Ishikawa (cell line): ENCODE data around the gene SCRN2.

Experiments
- CEBPB ChIP-seq: IDR thresholded peaks from 2 replicates; pipeline ENCODE4 v1.6.1; 2012
- CREB1 ChIP-seq: IDR thresholded peaks from 2 replicates; pipeline ENCODE4 v1.6.1; 2012; ENCODE audit warnings: low read depth
- EGR1 ChIP-seq: IDR thresholded peaks from 2 replicates; pipeline ENCODE4 v1.6.1; 2012
- EP300 ChIP-seq: IDR thresholded peaks from 2 replicates; pipeline ENCODE4 v1.6.1; 2012; ENCODE audit warnings: borderline replicate concordance
- RAD21 ChIP-seq: IDR thresholded peaks from 2 replicates; pipeline ENCODE4 v1.6.1; 2012; ENCODE audit warnings: low read depth
- REST ChIP-seq: IDR thresholded peaks from 2 replicates; pipeline ENCODE4 v1.6.1; 2012; ENCODE audit warnings: low read depth, mild to moderate bottlenecking
- TAF1 ChIP-seq: IDR thresholded peaks from 2 replicates; pipeline ENCODE4 v1.6.1; 2012; ENCODE audit warnings: low read depth, mild to moderate bottlenecking
- TCF12 ChIP-seq: IDR thresholded peaks from 2 replicates; pipeline ENCODE4 v1.6.1; 2012; ENCODE audit warnings: low read depth
- TEAD4 ChIP-seq: IDR thresholded peaks from 2 replicates; pipeline ENCODE4 v1.6.1; 2012
- YY1 ChIP-seq: IDR thresholded peaks from 2 replicates; pipeline ENCODE4 v1.6.1; 2012; ENCODE audit warnings: low read depth
- TF ChIP-seq, protein P1 (sequence below): IDR thresholded peaks from 2 replicates; pipeline ENCODE4 v1.6.1; 2012
- TF ChIP-seq, protein P2 (sequence below): IDR thresholded peaks from 2 replicates; pipeline ENCODE4 v1.6.1; 2012

Gene SCRN2

DNA sequence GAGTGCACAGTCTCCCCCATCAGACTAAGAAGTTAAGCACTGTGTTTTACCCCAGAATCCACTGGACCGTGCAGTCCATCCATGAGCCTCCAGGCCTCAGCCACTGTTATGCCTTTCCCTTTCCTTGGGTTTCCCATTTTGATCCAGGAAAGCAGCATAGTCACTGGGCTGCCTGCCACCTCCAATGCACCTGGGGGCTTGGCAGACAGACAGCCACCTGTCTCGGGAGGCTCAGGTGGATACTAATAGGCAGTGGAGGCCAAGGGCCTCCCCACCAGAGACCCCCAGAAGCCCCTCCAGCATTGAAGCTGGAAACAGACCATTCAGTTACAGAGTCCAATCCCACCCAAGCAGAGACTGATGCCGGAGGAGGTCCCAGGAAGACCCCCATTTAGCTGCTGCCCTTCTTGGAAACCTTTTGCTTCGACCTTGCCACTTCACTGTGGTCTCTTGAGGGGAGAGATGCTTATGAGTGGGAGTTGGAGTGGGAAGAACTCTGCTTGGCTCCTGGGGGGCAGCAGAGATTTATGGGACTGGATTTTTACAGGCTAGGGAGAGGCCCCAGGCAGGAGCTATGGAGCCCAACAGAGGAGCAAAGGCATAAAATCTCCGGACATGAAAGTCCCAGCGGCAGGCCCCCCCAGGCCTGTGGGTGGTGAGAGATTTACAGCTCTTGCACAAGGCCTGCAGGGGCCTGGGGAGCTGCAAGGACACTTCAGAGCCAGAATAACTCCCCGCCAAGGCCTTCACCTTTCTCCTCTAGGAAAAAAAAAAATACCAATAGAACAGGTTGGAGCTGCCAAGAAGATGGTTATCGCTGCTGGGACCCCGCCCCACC lies 42.7 kb upstream of the SCRN2 start:
- TF ChIP-seq, protein P1, sequence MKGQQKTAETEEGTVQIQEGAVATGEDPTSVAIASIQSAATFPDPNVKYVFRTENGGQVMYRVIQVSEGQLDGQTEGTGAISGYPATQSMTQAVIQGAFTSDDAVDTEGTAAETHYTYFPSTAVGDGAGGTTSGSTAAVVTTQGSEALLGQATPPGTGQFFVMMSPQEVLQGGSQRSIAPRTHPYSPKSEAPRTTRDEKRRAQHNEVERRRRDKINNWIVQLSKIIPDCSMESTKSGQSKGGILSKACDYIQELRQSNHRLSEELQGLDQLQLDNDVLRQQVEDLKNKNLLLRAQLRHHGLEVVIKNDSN, result no peak
- TF ChIP-seq REST (no peak; the same call in 1 of the 2 replicates), RAD21 (no peak), CREB1 (no peak)

- TF ChIP-seq EGR1 (no peak), YY1 (no peak), TAF1 (no peak), REST (no peak), TEAD4 (no peak), CEBPB (no peak), TCF12 (no peak)
These were observed 41.9 kb upstream of the SCRN2 start for GRCh38 chr17:47882695-47883588.

DNA sequence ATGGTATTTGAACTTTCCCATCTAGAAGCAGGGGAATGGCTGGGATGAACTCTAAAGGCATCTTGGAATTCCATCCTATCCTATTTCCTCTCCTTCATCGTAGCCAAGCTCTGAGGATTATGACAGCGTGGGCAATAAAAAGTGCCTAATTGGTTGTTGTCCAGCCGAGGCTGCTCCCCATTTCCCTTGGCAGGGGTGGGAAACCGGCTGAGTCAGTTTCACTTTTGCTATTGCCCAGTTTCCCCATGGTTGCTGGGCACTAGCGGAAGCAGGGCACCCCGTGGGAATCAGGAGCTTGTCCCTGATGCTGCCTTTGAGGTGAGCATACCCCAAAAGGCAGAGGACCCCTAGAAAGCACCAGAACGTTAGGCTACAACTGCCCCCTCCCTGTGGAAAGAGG lies 41.2 kb upstream of the SCRN2 start:
- TF ChIP-seq EP300 (no peak), TCF12 (no peak), EGR1 (no peak)

DNA sequence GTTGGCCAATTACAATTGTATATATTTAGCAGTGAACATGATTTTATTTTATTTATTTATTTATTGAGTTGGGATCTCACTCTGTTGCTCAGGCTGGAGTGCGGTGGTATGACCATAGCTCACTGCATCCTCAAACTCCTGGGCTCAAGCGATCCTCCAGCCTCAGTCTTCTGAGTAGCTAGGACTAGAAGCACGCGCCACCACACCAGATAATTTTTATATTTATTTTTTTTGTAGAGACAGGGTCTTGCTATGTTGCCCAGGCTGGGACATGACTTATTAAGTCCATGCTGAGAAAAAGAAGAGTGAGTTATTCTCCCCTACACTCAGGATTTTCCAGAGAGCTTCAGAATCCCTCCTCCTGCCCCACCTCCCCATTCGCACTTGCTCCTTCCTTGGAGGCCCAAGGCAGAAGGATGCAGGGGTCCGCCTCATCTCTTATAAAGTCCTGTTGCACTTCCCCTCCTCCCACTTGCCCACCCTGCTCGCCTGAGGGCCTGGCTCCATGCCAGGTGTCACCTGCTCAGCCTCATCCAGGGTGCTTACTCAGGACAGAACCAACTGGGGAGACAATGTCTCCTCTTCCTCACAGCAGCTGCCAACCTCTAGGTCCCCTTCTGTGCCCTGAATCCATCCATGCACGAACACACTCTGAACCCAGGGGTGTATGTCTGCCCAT lies 38.8 kb upstream of the SCRN2 start:
- TF ChIP-seq, protein P2, sequence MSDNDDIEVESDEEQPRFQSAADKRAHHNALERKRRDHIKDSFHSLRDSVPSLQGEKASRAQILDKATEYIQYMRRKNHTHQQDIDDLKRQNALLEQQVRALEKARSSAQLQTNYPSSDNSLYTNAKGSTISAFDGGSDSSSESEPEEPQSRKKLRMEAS, result no peak

DNA sequence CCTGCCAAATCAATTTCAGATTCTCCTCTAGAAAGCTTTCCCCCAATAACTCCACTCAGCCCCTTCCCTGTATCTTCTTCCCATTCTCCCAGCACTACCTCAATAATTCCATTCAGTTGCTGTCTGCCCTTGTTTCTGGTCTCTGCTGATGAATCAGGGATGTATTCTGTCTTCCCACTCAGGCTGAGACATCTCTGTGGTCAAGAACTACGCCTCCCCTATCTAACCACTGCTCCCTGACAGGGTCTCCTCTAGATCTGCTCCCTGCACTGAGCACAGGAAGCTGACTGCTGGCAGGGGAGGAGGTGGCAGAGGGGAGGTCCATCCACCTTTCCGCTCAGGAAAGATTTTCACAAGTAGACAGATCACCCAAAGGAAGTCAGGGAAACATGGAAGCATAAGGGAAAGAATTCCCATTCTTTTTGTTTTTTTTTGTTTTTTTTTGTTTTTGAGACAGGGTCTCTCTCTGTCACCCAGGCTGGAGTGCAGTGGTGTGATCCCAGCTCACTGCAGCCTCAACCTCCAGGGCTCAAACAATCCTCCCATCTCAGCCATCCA lies 38.0 kb upstream of the SCRN2 start:
- TF ChIP-seq CEBPB, result no peak

DNA sequence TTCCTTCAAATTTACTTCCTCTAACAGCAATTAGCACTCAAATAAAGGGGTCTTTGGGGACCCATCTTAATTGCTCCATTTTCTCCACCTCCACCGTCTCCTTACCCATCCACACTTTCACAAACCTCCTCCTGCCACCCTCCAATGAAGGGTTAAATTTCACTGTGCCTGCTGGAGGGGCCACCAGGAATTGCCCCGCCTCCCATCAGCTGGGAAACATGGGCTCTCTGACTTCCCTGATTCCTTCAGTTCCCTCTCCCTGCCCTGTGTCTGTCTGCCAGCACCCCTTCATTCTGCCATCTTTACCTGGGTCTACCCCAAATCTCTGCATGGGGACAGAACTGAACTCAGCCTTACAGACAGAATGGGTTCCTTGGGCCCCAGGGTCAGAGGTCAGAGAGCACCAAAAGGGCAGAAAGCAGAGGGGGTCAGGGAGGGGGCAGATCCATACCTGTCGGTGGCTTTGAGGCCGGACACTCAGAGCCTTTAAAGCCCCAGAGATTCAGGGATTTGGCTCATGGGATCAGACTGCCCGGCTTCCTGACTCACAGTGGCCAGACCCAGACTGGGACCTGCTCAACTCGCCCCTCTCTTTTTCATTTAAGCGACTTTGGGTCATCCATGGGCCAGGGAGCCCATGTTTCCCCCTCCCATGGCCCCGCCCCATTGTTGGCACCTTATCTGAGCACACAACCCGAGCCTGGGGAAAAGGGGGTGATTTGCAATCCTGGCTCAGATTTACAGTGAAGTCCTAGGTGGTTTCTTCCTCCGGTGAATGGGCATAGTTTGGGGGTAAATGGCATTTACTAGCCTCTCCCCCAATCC lies 37.3 kb upstream of the SCRN2 start:
- TF ChIP-seq EP300 (no peak), REST (no peak), RAD21 (no peak)
- TF ChIP-seq, protein P1, result no peak
